ENCODE results near the gene ARHGAP19. TPM values are rescaled to one million over a fixed set of nuclear protein-coding genes. Genes with fewer than 3 reads are reported as not detected.

The ARHGAP19 gene
- polyA plus RNA-seq, 1 of the 3 experiments (the other 2 are of a cell fraction): 3.8 TPM

- CTCF ChIA-PET: interaction anchor here (1.0 to 3.3 kb wide), 4 partner anchors 13 to 855 kb away, joined by 3 to 11 read pairs (median 5); no protein-coding TSS in a partner anchor
- H3K79me2 ChIP-seq (ENCODE audit: insufficient read depth): no peaks in the 10 kb centered on the region
These were observed 62.3 kb downstream of the ARHGAP19 start for GRCh38 chr10:97230146-97230545.

More at GRCh38 chr10:97230146-97230545, 62.3 kb downstream of the ARHGAP19 start:
- POLR2A ChIA-PET: no interaction called here
- Histone ChIP-seq H3K4me2 (no peak overlapping the region), H4K20me1 (ENCODE audit: insufficient read depth) (no peaks in the 10 kb centered on the region), H3K9ac (no peak overlapping the region), H3K36me3 (replicated peaks in 1 of 2; ENCODE audit: control insufficient read depth in 1 of 2, insufficient read depth in 2 of 2, low read length in 1 of 2) (peaks cover 10 to 15% of the 10 kb centered on the region in 2 experiments), H3K27me3 (ENCODE audit: insufficient read depth) (no peaks in the 10 kb centered on the region), H3K9me3 (no peaks in the 10 kb centered on the region), H2AFZ (ENCODE audit: low read depth) (no peak overlapping the region), H3K9me2 (no peaks in the 10 kb centered on the region), H3F3A (replicated peaks; ENCODE audit: insufficient read depth) (no peaks in the 10 kb centered on the region), H3K27ac (ENCODE audit: low read depth in 2 of 2, low read length in 1 of 2) (no peak overlapping the region), H3K4me3 (ENCODE audit: low read depth in 2 of 2, low read length in 1 of 2) (no peak overlapping the region), H3K4me1 (ENCODE audit: control insufficient read depth in 1 of 2, insufficient read depth in 2 of 2, low read depth in 1 of 2, low read length in 1 of 2) (no peaks in the 10 kb centered on the region)
- TF ChIP-seq FOXJ3 (CRISPR knock-in tag; IDR thresholded peaks at IDR 0.05) (no peak), REST (IDR thresholded peaks at IDR 0.05; ENCODE audit: low read depth, low read length) (no peak), ELF1 (IDR thresholded peaks at IDR 0.05) (no peak), PBX3 (IDR thresholded peaks at IDR 0.05) (no peak), USF2 (IDR thresholded peaks at IDR 0.05; ENCODE audit: borderline replicate concordance, low read depth, low read length) (no peak), MXI1 (IDR thresholded peaks at IDR 0.05; ENCODE audit: low read depth, low read length) (no peak), TAF1 (IDR thresholded peaks at IDR 0.05; ENCODE audit: borderline replicate concordance, low read depth, low read length) (no peak), MAX (IDR thresholded peaks at IDR 0.05; ENCODE audit: low read depth) (no peak), RFX5 (IDR thresholded peaks at IDR 0.05; ENCODE audit: low read length) (no peak), ZBTB33 (IDR thresholded peaks at IDR 0.05; ENCODE audit: borderline replicate concordance, low read depth) (no peak), FOSL2 (IDR thresholded peaks at IDR 0.05; ENCODE audit: borderline replicate concordance, low read depth) (no peak), TCF12 (IDR thresholded peaks at IDR 0.05) (no peak)
- DNase-seq: no peak
- 100% methylated on average over 1 of the region's 1 CpG for WGBS (ENCODE audit: low lambda C conversion rate)
